ENCODE results near the gene SPOCK2. TPM values are rescaled to one million over a fixed set of nuclear protein-coding genes. Genes with fewer than 3 reads are reported as not detected.

The SPOCK2 gene
- total and polyA plus RNA-seq, 10 of the 15 experiments (the other 5 are each of a cell fraction or from before 2014, with no cell fraction given), result 0.02 to 1.5 (median 0.58) TPM

GRCh38 chr10:72132854-72133253 lies 44.5 kb upstream of the SPOCK2 start:
- Histone ChIP-seq H3K9ac (ENCODE audit: control insufficient read depth, insufficient read depth, low read length) (no peak overlapping the region; the same call in 1 of the 2 replicates), H3K4me1 (ENCODE audit: control insufficient read depth, insufficient read depth, low read length) (peaks cover 42% of the 10 kb centered on the region), H3K4me2 (ENCODE audit: control insufficient read depth, insufficient read depth) (peak overlapping the region; percentile 47), H3K27me3 (replicated peaks in 1 of 2; ENCODE audit: control insufficient read depth in 2 of 2, insufficient read depth in 2 of 2, low read length in 1 of 2) (no peaks in the 10 kb centered on the region), H3K27ac (ENCODE audit: control insufficient read depth, insufficient read depth) (peak overlapping the region; percentile 75), H4K20me1 (ENCODE audit: control insufficient read depth, insufficient read depth) (no peaks in the 10 kb centered on the region), H3K36me3 (ENCODE audit: control insufficient read depth in 2 of 2, insufficient read depth in 2 of 2, low read length in 1 of 2) (peaks cover 2 to 4% of the 10 kb centered on the region in 2 experiments; a peak in 3 of 4 replicates), H3K79me2 (ENCODE audit: control insufficient read depth, insufficient read depth, low read length) (no peaks in the 10 kb centered on the region), H3K4me3 (0 out of 2 replicates have a peak overlapping the region, but pooled peaks have one; percentile 4), H2AFZ (ENCODE audit: control insufficient read depth, low read depth, low read length) (no peak overlapping the region), H3K9me3 (replicated peaks; ENCODE audit: control insufficient read depth, insufficient read depth, low read length) (peaks cover 4% of the 10 kb centered on the region; the same call in 2 of the 3 replicates)
- CTCF ChIA-PET, result interaction anchor here (0.9 to 6.5 kb wide), 31 partner anchors 9 to 237 kb away, joined by 3 to 127 read pairs (median 6); partner anchors contain the start of genes ANAPC16 and ASCC1
- in situ Hi-C loops (cut with MboI), result loop anchor here (5.0 kb wide), 1 partner anchor 204 kb away; no protein-coding TSS in a partner anchor
- 17% methylated on average over 4 of the region's 4 CpGs for WGBS (ENCODE audit: insufficient coverage, insufficient replicate concordance, low lambda C conversion rate, missing lambda C conversion rate)
- DNase-seq (ENCODE audit: low read depth, low spot score), result peak; percentile 15
- FAIRE-seq, result no peak
- SMC1A ChIA-PET (ENCODE audit: uncharacterized antibody, unreplicated experiment), result interaction anchor here (0.5 to 10.7 kb wide), 38 partner anchors 8 to 1987 kb away, joined by 3 to 168 read pairs (median 5); partner anchors contain the start of genes ANAPC16, ASCC1, DDIT4 and TYSND1
- RAD21 ChIA-PET (ENCODE audit: unreplicated experiment), result interaction anchor here (0.6 to 6.3 kb wide), 31 partner anchors 9 to 282 kb away, joined by 3 to 89 read pairs (median 5); partner anchors contain the start of genes ANAPC16, ASCC1, DDIT4 and PSAP
- peak; percentile 56 for ATAC-seq
- intact Hi-C loops (cut with micrococcal nuclease; ENCODE audit: unreplicated experiment), result loop anchor here (1.0 to 2.0 kb wide), 5 partner anchors 30 to 202 kb away; no protein-coding TSS in a partner anchor
- TSS peak; percentile 58 for BruUV-seq (replicated peaks)
- POLR2A ChIA-PET, result interaction anchor here (0.8 to 2.7 kb wide), 16 partner anchors 12 to 205 kb away, joined by 3 to 18 read pairs (median 6); partner anchors contain the start of genes ANAPC16 and ASCC1
- TF ChIP-seq KLF5 (IDR thresholded peaks at IDR 0.05; ENCODE audit: partially characterized antibody) (no peak), RELA (IDR thresholded peaks at IDR 0.05; ENCODE audit: borderline replicate concordance, partially characterized antibody) (no peak), NR2F1 (conservative IDR thresholded peaks at IDR 0.05) (no peak), PBX3 (IDR thresholded peaks at IDR 0.05; ENCODE audit: insufficient replicate concordance, low read depth, low read length) (no peak), ZNF274 (IDR thresholded peaks at IDR 0.05; ENCODE audit: insufficient read depth, insufficient read length) (no peak), ZNF24 (IDR thresholded peaks at IDR 0.05) (no peak), ZNF384 (IDR thresholded peaks at IDR 0.05; ENCODE audit: borderline replicate concordance, low read depth, low read length) (no peak), GATAD2B (conservative IDR thresholded peaks at IDR 0.05; ENCODE audit: low read depth) (no peak), MYB (IDR thresholded peaks at IDR 0.05; ENCODE audit: borderline replicate concordance, low read depth, low read length) (no peak), ZZZ3 (IDR thresholded peaks at IDR 0.05; ENCODE audit: control insufficient read depth, insufficient read length, low read depth) (no peak), IKZF2 (IDR thresholded peaks at IDR 0.05) (no peak), GABPA (IDR thresholded peaks at IDR 0.05; ENCODE audit: low read depth) (0 out of 2 replicates have a peak, but pooled peaks have one; percentile 15), CHD2 (IDR thresholded peaks at IDR 0.05; ENCODE audit: borderline replicate concordance, low read depth, low read length) (no peak), KAT2A (conservative IDR thresholded peaks at IDR 0.05; ENCODE audit: control insufficient read depth, low read depth, low read length) (no peak), HCFC1 (IDR thresholded peaks at IDR 0.05; ENCODE audit: low read length) (no peak), IRF4 (IDR thresholded peaks at IDR 0.05; ENCODE audit: low read depth, low read length) (peak; percentile 79), PAX5 (IDR thresholded peaks at IDR 0.05; ENCODE audit: borderline replicate concordance, low read depth, low read length) (0 out of 2 replicates have a peak, but pooled peaks have one; percentile 10), BCL11A (IDR thresholded peaks at IDR 0.05; ENCODE audit: low read depth, low read length) (0 out of 2 replicates have a peak, but pooled peaks have one; percentile 41), MXI1 (IDR thresholded peaks at IDR 0.05; ENCODE audit: low read depth, low read length) (no peak), HDGF (IDR thresholded peaks at IDR 0.05) (no peak), SREBF2 (IDR thresholded peaks at IDR 0.05; ENCODE audit: low read length) (no peak)

Data from GM12878 (cell line).